Fibroblast of skin of left quadriceps (primary cell): ENCODE measurements around the gene P4HTM.

Experiments used
- DNase-seq, 2 experiments: peaks; one replicate each; pipeline ENCODE4 v3.0.0-alpha.2; 2013; ENCODE audit warnings: low read depth in 2 of 2

P4HTM gene

DNA sequence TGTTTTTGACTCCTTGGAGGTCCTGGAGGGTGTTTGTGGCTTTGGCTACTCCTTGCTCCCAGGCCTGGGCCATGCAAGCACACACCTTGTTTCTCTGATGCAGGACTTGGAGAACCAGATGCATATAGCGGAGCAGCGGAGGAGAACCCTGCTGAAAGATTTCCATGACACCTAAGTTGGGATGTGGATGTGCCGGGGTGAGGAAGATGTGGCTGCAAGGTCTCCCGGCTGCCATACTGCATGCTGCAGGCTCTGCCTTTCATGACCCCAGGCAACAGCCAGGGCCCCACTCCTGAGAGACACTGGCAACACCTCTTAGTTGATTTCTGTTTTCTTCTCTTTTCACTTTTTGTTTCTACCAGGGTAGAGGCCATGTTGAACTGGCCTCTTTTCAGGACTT is 6.9 kb upstream of the P4HTM start:
- no peak for DNase-seq

DNA sequence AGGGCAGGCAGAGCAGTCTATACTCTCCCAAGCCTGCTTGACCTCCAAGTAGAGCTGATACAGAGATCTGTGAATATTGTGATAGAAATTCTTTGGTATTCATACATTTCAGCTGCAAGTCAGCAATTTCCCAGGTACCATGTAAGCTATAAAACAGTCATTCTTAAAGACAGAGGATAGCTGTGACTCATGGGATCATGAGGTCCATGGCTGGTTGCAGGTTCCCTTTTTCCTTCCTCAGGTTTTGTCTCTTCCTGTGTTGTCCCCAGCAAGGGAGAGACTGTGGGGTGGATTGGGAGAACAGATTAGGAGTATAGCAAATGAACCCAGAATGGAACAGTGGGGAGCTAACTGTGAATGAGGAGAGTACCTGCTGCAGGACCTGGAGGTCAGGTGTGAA is 5.4 kb upstream of the P4HTM start:
- DNase-seq: no peak

DNA sequence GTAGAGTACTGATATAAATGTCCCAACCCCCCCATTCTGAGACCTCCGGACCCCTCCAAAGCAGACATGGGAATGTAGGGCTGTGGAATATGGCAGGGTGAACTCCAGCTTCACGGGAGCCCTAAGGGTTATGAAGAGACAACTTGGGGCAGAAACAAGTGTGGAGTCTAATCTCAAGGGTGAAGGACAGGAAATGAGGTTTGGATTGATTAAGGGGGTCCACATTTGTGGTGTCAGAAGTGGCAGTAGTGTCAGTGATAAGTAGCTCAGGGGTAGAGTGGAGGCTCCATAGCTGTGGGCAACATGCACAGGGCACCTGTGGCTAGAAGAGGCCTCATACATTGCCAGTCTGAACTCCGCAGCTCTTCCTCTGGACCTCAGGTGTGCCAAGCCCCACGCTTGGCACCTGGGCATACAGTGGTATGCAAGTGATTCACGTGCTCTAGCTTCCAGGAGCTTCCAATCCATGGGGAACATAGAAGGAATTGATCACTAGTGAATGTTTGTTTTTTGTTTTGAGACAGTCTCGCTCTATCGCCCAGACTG is 4.1 kb upstream of the P4HTM start:
- no peak for DNase-seq

DNA sequence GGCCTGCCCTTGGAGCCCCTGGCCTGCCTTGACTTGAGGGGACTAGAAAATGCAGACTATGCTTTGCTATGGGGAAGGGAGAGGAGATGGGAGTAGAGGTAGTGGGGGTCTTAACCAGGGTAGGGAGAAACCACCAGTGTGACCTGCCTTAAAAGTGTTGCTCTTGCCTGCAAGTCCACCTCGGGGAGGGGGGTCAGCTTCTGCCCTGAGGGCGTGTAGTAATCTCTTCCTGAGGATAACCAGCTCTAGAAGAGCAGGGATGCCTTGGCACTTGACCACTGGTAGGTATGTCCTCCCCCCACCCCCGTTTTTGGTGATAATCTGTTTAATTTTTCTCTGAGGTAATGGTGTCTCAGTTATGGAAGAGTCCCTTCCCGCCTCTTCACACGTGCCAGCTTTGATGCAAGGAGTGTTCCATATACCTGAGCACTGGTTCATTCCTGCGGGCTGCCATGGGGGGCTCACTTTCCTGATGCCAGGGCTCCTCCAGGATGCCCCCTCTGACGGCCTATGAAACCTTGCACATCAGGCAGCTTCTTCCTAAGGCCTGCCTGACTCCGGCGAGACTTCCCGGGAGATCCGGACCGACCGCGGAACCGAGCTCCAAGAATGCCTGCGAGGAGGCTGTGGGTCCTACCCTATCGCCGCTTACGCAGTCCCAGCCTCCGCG is 780 bp upstream of the P4HTM start:
- DNase-seq: no peak

DNA sequence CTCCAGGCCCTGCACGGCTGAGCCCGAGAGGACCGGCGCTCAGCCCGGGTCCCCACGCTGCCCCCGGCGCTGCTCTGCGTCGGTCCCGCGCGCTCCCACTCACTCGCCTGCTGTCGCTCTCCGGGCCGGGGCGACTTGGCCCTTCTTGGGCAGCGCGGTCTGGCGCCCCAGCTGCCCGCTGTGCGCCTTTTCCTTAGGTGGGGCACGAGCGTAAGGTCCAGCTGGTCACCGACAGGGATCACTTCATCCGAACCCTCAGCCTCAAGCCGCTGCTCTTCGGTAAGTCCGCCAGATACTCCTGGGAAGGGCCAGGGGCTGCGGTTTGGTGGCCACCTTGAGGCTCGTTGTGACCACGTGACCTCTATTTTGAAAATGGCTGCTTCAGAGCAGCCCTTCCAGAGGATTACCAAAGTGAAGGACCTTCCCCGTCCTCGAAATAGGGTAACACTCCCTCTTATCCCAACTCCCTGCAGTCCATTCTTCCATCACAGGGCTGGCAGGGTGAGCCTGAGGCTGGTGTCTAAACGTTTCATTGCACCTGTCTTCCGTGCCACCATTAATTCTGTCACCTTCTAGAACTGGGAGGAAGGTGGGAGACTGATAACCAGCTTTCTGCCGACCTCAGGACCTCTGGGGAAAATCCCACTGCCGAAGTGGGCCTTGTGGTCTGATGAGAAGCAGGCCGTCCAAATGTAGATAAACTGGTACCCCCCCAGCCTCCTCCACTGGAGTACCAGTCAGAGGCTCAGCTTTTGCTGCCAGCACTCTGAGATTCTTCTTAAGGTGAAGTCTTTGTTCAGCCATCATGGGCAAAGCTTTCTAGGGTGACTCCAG is 812 bp downstream of the P4HTM start:
- no peak for DNase-seq

DNA sequence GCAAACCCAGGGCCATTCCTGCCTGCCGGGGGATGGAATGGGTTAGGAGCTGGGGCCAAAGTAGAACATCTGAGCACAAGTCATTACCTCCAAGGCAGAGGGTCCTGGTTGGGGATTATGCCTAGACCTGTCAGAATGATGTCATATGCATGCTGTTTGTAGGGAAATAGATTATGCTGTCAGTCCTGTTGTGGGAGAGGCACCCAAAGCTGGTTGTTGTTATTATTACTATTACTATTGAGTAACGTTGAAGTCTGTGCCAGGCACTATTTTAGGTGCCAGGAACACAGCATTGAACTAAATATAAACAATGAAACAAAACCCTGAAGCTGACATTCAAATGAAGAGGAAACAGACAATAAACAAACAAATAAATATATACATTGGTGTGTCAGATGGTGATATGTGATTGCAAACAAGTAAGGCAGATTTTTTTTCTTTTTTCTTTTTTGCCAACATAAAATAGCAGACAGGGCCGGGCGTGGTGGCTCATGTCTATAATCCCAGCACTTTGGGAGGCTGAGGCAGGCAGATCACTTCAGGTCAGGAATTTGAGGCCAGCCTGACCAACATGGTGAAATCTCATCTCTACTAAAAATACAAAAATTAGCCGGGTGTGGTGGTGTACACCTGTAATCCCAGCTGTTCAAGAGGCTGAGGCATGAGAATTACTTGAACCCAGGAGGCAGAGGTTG is 2.0 kb downstream of the P4HTM start:
- no peak for DNase-seq

DNA sequence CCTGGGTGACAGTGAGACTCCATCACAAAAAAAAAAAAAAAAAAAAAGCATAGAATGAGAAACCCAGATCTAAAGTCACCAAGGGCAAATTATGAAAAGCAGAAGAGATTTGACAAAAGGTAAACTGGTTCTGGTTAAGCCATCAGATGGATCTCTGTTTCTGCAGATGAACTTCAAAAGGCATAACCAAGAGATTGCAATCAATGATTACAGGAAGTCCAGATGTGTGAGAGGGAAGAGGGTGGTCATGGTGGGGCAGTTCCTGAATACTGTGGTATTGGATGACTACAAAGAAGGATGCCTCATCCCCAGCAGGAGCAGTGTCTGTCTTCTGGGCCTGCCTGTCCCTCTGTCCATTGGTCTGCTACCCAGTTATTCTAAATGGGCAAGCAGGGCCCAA is 3.8 kb downstream of the P4HTM start:
- DNase-seq: no peak

DNA sequence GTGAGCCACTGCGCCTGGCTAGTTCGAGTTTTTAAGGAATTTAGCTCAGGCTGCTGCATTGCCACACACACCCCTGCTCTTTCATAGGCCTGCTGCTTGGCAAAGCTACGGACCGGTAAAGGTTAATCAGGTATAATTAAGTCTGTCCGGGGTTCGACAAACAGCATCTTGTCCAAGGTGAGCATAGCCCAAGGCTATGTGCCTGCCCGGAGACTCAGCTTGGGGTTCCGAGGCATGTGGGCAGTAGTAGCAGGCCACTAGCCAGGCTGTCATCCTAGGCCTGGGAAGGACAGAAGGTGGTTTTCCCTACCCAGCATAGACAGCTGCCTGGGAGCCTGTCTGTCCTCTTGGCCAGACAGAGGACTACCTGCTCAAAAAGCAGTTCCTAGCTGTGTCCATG is 6.6 kb downstream of the P4HTM start:
- DNase-seq: no peak

DNA sequence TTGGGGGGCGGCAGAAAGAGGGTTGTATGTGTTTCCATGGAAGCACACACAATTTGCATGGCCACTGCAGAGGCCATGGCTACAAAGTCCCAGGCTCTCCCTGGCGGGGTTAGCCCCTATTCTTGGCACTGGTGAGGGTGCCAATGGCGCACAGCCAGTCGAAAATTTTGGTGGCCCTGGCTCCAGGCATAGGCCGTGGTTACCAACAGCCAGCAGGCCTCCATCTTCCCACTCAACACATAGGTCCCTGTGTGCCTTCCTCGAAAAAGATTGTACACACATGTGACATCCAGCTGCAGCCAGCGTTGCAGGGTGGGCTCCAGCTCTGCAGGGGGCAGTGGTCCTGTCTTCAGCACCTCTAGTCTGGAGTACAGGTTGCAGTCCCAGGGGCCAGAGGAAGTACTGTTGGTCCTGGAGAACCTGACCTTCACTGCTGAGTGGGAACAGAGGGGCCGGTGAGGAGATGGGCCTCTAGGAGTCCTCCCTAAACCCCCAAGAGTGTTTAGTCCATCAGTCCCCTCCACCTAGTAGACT is 7.1 kb downstream of the P4HTM start:
- no peak for DNase-seq

DNA sequence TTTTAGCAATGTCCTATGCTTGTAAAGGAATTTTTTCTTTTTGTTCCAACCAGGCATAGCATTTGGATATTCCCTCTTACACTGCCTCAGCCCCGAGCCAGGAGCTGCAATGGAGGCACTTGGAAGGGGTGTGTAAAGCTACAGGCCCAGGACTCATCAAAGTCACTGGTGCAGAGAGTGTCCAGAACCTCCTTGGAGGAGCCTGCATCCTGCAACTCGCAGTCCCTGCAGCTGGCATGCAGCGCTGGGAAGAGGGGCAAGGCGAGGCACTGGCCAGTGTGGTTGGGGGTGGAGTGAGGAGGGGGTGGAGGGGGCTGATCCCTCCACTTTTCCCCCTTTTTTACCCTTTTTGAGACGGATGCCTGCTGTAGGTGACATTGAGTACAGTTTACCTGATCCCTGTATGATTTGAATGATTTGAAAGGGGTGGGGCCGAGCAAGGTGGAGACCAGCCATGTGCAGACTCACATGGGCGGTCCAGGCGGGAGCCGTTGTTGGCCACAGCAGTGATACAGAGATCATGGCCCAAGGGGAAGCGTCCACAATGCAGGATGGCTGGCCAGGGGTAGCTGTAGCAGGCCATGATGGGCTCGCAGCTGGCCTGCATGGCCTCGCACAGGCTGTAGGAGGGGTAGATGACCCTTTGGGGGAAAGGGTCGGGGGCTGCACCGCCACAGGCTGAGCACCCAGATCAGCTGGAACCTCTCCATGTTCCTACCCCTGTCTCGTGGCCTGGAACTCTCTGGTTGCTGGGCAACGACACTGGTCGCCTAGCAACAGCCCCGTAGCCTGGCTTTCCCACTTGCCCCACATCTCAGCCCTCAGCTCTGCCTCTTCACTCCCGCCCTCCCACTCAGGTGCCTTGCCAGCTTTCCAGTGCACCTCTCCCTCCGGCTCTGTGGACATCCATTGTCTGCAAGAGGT is 7.9 kb downstream of the P4HTM start:
- DNase-seq: no peak

DNA sequence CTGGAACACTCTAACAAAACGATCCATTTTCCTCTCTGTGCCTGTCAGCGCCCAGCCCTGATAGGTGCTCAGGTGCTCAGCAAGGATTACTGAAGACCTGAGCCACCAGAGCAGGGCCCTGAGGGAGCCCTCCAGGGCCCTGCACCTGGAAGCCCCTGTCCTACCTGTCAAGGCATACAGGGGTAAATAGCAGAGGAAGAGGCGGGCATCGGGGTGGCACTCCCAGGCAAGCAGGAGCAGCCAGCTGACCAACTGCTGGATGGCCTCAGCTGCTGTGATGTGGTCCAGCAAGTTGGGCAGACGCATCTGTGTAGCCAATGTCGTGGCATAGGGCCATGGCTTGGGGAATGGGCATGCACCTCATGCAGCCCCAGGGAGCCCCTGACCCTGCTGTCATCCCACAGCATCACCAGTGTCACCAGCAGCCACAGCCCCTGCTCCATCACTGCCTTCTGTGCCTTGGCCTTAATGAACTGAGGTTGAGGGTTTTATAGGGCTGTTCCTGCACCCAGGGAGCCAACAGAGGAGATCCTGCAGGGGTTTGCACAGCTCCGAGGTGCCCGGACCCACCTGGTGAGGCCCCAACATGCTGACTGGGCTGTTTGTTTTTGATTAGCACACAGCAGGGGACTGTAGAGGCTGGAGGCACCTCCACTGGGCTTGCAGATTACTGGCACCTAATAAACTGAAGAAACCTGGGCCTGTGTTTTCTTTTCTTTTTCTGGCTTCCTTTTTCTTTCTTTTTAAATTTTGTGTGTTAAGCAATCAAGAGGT is 9.2 kb downstream of the P4HTM start:
- DNase-seq: no peak

DNA sequence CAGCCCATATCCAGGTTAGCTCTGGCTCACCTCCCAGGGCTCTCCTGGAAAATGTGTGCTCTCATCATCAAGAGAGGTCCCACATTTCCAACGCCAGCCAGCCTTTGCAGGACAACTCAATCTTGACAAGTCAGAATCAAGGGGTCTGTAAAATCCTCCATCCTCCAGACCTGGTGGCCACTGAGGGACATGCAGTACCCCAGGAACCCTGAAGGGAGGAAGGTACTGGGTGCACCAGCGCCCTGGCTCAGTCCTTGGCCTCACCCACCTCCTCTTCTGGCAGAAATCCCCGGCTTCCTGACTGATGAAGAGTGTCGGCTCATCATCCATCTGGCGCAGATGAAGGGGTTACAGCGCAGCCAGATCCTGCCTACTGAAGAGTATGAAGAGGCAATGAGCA is 11.1 kb downstream of the P4HTM start:
- DNase-seq: no peak

DNA sequence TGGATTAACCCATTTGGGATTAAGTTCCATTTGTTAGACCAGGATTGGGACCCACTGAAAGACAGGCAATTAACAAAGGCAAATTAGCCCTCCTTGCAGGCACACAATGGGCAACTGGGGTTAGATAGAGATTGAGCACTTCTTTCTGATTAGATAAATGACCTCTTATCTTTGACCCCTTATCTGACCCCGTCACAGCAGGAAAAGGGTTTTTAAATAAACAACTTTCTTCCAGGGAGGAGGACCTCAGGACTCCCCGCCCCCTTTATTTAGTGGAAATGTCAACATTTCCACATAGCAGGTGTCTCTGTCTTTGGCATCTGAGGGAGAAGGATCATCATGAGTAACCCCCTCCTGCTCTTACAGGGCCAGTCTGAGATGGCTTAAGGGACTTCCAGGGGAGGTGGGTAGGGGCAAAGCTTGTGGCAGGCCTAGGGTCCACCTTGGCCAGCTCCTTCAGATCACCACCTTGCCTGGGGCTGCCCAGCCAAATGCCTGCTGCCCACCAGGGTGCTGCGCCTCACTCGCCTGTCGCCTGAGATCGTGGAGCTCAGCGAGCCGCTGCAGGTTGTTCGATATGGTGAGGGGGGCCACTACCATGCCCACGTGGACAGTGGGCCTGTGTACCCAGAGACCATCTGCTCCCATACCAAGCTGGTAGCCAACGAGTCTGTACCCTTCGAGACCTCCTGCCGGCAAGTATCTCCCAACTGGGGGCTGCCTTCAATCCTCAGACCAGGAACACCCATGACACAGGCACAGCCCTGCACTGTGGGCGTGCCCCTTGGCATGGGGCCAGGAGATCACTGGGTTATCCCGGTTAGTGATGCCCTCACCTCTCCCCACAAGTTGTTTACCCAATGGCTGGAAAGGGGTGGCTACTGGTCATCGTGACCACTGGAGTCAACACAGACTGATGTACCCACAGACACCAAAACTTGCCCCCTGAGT is 14.6 kb downstream of the P4HTM start:
- DNase-seq: no peak

DNA sequence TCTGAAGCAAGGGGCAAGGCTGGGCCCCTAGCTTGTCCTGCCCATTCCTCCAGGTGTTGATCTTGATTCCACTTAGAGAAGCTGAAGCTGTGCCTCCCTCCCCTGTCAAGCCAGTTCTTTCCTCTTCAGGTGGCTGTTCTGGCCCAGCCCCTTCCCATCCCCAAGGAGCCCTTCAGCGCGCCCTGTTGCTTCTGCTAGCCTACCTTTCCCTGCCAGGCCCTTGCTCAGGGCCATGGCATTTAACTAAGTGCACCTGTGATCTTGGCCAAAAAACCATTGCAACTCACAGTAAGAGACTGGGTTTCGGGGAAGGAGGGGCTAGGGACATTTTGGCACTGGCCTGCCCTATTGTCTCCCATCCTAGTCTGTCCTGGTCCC is 15.3 kb downstream of the P4HTM start:
- DNase-seq: no peak

DNA sequence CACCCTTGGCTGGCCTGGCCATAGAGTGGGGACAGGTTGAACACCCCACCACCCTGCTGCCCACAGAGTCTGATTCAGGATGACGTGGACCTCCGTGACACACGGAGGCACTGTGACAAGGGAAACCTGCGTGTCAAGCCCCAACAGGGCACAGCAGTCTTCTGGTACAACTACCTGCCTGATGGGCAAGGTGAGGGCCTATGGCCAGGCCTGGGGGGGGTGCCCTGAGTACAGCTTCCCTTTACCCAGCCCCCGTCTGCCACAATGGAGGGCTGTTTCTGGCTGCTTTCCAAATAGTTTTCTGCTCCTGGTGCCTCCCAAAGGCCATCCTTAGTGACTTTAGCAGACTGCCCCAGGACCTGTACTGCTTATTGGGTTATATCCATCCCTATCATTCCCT is 16.0 kb downstream of the P4HTM start:
- no peak for DNase-seq

DNA sequence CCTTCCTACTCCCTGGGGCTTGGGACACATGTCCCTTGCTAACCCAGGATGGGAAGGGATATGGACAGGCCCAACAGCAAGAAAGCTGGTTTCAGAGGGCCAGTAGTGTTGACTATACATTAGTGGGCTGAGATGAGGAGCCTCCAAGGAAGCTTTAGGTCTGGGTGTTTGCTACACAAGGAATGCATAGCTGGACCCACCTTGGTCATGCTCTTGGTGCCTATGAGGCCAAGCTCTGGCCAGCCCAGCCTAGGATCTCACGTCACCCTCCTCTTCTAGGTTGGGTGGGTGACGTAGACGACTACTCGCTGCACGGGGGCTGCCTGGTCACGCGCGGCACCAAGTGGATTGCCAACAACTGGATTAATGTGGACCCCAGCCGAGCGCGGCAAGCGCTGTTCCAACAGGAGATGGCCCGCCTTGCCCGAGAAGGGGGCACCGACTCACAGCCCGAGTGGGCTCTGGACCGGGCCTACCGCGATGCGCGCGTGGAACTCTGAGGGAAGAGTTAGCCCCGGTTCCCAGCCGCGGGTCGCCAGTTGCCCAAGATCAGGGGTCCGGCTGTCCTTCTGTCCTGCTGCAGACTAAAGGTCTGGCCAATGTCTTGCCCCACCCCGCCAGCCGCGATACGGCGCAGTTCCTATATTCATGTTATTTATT is 16.5 kb downstream of the P4HTM start:
- DNase-seq: no peak

DNA sequence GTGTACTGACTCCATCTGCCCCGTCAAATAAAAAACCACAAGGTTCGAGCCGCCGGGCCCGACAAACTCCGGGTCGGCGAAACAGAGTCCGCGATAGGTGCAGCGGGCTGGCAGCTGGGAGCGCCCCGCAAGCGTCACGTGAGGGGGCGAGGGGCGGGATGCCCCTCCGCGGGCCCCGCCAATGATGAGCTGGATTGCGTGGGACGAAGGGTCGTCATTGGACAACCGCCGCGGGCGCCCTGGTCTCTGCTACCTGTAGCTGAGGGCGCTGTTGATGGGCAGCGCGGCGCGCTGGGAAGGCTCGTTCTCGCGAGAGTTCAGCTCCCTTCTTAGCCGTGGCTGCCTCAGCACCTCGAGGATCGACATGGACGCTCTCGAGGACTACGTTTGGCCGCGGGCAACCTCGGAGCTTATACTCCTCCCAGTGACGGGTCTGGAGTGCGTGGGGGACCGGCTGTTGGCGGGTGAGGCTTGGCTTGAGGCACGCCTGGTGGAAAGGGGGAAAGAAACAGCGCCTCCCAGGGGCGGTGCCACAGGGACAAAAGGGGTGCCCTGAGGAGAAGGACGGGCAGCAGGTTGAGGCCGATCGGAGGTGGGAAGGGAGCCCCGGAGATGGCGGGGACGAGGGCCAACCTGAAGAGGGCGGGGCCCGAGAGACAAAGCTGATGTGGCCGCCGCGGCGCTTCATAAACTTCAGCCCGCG is 17.2 kb downstream of the P4HTM start, which contains the start of gene WDR6:
TSS of gene WDR6 (plus strand) at position 324 of the 703 bp plus-strand sequence. CDS start at position 365, 41 bp downstream.
- peak; percentile 95 for DNase-seq
